Embryonic facial prominence (tissue), 1 donor: ENCODE results near the gene SP8.
"Not testable (repeated sequence)": the region's sequence is repeated elsewhere in the genome, so short reads cannot be mapped to it uniquely, and the experiment has no call there.

ENCODE experiments used
- DNase-seq: peaks from one replicate; pipeline ENCODE4 v3.0.0-alpha.2; 2016; ENCODE audit errors: extremely low spot score

SP8 gene

DNA sequence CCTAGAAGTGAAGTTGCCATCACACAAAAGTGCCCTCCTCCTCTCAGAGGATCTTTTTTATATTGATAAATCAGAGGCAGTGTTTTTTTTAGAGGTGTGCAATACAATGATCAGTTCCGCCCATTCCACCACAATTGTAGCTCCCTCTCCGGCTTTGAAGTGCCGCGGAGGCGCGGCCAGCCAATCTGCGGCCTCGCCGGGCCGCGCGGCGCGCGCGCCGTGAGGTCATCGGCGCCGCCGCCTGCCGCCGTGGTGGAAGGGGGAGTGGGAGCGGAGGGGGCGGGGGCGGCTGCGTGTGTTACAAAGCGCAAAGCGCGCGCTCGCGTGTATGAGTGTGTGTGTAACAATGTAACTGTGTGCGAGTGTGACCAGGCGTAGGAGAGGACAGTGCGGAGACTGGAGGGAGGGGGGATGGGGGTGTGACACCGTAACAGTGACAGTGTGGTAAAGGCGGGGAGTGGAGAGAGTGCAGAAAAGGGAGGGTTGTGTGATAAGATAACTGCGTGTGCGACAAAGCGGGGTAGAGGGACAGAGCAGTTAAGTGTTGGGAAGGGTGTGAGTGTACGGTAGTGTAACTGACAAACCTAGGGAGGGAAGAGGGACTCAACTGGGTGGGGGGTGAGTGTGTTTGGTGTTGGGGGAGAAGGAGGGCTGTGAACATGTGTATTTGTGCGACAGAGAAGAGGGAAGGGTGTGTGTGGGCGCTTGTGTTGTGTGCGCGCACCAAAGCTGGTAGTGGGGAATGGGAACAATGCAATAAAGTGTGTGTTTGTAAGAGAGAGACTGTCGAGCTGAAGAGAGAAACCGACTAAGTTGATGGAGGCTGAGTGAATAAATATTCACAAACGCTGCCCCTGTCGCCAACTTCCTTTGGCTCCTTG lies at the start of gene SP8:
TSS of gene SP8 (minus strand) at position 108 of the 881 bp plus-strand sequence. CDS start at position 20, 88 bp downstream.
- no peak for DNase-seq

DNA sequence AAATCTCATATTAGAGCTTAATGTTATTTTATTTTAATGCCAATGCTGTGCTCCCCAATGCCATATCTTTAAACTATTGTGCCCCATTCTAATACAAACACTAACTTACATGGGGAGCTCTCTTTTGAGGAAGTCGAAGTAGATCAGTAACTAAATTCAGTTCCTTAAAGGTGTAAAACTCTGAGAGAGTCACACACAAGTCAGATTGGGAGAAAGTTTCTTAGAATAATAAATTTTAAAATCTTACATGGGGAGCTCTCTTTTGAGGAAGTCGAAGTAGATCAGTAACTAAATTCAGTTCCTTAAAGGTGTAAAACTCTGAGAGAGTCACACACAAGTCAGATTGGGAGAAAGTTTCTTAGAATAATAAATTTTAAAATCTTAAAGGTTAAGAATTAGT lies 49.7 kb upstream of the SP8 start:
- not testable (repeated sequence) for DNase-seq

DNA sequence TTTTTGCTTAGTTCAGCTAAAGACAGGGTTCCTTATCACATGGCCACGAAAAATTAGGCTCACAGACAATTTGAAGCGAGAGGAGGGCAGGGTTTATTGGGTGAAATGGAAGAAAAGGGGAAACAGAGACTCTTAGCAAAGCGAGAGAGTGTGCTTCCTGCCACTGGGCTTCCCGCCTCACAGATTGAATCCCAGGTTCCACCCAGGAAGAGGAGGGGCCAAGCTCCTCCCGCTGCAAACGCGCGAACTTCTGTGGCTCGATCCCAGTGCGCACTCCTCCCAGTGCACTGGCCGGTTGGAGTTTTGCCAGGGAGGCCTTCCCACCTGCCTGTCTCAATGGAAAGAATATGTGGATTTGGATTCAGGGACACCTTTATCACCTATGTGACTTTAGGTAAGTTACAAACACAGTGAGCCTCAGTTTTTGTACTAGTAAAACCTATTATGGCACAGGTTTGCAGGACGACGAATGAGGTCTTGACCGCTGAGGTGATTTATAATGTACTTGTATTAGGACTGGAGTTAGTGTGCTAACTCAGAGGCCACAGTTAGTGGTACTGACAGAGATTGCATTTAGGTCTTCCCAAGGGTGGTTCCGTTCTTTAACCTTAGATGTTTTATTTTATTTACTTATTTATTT lies 48.5 kb upstream of the SP8 start:
- no peak for DNase-seq

DNA sequence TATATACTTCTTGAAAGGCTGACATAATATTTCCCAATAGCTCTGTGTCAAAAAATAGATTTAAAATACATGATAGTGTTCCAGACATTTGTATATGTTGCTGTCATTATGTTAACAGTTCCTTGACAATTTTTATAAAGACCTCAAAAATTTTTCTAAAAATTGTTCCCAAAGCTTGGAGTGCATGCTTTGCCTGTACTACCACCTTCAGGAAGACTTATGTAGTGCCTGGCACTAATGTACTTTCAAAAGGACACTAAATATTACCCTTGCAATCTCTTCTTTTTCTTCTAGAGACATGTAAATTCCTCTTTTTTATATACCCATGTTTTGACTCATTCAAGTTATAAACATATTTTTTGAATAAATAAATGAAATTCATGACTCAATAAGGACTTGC lies 48.0 kb upstream of the SP8 start:
- DNase-seq, result no peak

DNA sequence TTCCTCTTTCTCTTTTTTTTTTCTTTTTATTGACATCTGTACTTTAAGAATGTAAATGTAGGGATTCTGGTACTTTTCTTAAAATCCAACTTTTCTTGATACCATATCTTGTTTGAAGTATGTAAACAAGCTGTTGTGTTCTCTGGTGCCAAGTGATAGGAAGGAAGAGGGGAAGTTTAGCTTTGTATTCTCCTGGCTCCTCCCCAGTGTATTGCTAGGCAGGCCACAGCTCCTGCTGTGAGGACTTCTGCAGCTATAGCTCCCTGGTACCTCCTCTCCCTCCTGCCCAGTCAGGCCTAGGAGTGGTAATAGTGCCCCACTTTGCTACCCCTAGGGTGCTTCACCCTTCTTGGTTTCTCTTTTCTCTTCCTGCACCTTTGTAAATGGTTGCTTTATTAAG lies 45.3 kb upstream of the SP8 start:
- DNase-seq, result no peak

DNA sequence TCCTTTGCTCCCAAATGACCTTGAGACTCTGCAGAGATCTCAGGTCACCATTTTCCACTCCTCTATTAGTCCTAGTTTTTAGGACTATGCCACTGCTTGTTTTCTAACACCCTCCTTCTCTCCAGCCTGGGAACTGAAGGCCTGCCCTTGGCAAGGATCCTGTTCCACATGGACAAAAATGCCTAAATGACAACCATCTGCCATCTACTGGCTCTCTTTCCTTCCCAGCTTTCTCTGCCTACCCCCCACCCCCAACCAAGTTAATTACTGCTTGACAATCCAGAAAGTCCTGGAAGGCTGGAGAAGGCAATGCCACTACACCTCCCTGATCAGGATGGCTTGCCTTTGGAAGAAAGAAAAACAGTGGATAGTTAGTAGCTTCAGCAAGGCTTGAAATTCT lies 44.8 kb upstream of the SP8 start:
- no peak for DNase-seq

DNA sequence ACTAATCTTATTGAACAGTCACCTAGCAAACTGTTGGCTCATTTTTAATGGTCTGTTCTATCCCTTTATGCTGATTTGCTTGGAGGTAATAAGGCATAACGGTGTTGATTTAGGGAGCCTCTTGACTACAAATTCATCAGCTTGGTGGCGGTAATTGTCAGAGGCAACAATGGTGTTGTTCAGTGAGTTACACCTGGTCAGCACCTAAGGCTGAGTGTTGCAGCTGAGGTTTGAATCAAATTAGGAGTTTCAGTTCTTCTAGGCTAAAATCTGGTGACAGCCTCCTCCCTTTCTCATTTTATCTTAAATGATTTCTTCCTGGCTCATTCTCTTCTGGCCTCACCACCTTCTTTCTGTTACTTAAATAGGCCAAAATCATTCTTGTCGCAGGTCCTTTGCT lies 42.3 kb upstream of the SP8 start:
- no peak for DNase-seq

DNA sequence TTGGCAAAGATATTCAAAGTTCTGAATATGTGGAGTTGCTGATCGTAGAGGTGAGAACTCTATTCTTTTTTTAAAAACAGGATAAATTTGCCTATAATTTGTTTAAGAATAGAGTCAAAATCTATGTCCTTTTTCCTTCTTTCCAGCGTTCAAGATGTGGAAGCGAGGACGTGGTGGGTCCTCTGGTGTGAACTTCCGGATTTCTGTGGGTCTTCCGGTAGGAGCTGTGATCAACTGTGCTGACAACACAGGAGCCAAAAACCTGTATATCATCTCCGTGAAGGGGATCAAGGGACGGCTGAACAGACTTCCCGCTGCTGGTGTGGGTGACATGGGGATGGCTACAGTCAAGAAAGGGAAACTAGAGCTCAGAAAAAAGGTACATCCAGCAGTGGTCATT lies 40.5 kb upstream of the SP8 start:
- no peak for DNase-seq

DNA sequence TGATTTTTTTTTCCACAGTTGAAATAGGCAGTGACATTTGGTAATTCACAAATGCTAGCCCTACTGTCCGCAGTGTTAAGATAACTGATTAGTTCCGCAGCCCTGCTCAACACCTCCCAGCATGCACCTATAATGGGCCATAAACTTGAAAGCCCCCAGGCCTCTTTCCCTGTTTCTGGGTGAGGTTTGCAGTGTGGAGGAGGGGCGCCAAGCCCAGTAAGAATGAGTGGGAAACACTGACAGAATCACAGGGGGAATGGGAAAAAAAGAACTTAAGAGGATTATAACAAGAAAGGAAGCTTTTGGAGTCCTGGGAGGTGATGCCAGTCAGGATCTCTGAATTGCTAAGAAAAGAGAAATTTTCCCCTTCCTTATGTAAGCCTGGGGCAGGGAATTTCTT lies 39.6 kb upstream of the SP8 start:
- no peak for DNase-seq

DNA sequence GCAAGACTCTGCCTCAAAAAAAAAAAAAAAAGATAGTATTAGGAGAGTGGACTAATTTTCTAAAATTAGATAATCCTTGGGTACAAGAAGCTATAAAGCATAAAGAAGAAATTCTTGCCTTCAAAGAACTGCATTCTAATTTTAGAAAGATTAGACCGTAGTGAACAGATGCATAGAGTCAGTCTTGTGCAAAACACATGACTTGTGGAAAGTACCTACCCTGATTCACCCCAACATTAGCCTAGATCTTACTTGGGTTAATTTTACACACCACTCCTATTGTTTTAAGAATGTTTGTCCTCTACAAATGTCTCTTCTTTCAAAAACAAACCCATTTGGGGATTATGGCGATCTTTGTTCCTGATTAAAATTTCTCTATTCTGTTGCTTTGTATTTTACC lies 38.9 kb upstream of the SP8 start:
- DNase-seq, result no peak

DNA sequence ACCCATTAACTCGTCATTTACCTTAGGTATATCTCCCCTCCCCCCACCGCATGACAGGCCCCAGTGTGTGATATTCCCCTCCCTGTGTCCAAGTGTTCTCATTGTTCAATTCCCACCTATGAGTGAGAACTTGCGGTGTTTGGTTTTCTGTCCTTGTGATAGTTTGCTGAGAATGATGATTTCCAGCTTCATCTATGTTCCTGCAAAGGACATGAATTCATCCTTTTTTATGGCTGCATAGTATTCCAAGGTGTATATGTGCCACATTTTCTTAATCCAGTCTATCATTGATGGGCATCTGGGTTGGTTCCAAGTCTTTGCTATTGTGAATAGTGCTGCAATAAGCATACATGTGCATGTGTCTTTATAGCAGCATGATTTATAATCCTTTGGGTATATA lies 34.7 kb upstream of the SP8 start:
- not testable (repeated sequence) for DNase-seq

DNA sequence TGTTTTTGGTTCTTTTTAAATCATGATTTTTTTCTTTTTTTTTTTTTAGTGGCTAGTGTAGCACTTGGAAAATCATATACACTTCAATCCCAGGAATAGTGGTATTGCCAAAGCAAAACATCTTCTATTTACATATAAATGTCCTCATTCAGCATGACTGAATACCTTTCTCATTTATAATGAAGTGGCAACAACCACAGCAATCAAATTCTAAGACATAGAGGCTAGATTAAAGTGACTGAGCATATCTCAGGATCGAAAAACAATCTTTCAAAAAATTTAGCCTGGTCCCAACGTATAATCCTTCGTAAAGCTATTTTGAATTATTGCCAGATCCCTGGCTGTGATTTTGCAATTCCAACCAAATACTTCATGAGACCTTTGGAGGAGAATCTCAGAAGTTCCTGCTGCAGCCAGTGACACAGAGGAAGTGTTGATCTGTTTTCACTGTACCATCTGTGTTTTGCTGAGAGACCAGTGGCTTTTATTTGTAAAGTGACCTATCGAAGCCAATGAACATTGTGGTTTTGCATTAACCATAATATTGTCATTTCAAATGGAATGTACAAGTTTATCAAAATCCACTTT lies 29.8 kb upstream of the SP8 start:
- no peak for DNase-seq

DNA sequence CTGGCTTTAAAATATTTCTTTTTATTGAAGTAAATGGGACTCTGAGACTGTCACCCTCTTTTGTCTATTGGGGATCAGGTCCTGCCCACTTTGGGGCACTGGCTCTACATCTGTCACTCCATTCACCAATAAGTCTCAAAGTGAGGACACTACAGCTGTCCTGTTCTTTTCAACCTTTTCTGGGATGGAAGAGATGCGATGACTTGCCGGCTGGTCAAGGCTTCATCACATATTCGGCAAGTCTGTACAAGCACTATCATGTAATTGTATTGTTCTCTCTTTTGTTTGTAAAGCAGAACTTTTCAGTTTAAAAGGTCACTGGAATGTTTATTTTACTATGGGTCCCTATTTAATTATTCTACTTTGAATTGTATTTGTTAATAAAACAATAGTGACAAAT lies 17.7 kb upstream of the SP8 start:
- DNase-seq, result no peak

DNA sequence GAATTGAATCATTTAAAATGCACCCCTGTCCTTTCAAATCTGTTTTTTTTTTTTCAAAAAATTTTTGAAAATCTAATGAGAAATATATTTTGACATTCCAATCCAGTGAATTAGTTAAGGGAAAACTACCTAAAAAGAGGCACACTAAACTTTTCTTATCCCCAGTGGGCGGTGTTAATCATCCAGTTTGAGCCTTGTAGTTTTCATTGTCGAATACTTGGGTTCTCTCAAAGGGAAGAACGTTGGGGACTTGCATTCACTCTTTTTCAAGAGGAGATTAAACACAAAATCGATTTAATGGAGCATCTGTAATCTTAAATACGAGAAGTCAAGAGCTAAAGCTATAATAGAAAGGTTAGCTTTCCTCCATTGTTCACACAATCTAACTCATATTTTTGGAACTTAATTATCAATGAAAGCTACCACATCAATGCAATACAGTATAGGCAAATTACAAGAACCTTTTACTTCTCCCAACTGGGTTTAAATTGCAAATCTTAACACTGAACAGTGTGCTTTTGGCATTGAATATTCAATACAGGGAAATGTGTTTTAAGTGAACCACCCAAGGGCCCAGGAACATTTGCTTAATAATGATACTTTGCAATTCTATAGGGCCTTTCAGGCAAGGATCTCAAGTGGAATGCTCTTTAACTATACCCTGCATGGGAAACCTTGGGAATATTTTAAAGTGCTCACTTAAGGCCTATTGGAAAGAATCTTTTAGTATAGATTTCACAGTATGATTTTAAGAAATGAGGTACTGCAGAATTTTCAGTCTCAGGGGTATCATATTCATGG lies 13.1 kb upstream of the SP8 start:
- no peak for DNase-seq

DNA sequence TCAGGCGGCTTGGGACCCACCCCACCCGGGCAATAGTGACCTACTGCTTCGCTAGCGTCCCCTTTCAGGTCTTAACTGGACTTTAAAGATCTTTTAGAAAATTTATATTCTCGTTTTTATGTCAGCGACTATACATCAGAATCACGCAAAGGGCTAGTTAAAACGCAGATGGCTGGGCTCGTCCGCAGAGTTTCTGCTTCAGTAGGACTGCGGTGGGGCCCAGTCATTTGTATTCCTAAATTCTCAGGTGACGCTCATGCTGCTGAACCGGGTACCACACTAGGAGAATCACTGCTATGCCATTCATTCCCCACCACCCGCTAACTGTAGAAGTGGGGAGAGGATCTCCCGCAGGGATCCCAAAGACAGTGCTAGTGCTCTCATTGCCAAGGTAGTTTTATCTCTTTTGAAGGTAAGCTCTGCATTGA lies 12.0 kb upstream of the SP8 start:
- DNase-seq, result no peak

DNA sequence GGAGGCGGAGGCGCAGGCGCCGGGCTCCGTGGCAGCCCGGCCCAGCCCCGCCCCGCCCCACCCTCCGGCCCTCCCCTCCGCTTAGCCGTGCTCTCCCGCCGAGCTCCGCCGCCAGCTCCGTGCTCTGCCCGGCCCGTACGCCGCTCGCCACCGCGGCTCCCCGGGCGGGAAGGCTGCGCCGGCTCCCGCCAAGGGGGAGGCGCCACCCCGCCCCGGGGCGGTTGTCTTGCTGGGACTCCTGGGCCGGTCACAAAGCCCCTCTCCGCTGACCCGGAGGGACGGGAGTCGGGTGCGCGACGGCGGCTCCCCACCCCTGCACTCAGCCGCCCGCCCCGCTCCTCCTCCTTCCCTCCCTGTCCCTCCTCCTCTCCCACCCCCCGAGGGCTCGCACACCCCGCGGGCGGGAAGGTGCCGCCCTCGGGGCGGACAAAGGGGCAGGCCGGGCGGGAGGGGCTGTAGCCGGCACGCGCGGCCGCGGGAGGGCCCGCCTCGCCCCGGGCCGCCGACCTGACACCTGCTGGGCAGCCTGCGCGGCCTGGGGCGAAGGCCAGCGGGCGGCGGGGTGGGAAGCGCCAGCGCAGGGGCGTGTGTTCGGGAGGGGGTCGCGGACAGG lies 11.5 kb upstream of the SP8 start:
- no peak for DNase-seq

DNA sequence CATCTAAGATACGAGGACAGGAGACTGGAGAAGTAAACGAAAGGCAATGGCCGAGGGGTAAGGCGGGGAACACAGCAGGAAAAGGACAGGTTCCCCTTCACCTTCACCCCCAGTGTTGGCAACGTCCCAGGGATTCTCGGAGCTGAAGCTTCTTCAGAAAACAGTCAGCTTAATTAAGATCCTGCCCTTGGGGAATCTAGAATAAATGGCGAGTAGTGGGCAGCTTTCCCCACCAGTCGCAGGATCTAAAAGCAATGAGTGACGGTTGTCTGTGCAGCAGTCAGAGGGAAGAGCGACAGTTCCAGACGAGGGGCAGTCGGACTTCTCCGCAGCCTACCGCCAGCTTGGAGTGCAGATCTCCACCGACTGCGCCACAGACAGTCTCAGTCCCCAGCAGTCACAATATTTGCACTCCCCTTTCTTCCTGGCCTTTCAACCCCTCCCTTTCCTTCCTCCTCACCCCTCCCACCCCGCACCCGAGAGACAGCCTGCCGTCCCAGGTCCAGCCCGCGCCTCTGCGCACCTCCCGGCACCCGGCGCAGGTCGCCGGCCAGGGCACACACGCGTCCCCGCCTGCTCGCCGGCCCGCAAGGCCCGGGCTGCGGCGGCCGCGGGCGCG lies 10.9 kb upstream of the SP8 start:
- DNase-seq, result no peak

DNA sequence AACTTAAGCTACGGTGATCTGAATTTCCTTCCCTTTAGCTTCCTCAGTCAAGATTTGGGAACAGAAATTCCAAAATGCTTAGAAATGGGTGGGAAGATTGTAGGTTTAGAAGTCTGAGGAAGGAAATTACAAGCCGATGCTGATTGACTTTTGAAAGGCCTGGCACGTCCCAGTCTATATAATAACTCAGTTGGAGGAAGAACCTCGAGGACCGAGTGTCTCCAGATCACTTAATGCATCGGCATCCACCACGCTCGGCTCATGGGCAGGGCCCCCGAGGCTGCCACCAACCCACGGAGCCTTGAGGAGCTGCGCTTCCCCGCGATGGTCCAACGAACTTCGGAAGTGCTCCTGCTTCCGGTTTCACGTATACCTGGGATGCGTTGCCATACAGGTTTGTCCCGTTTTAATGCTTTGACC lies 10.4 kb upstream of the SP8 start:
- DNase-seq, result no peak

DNA sequence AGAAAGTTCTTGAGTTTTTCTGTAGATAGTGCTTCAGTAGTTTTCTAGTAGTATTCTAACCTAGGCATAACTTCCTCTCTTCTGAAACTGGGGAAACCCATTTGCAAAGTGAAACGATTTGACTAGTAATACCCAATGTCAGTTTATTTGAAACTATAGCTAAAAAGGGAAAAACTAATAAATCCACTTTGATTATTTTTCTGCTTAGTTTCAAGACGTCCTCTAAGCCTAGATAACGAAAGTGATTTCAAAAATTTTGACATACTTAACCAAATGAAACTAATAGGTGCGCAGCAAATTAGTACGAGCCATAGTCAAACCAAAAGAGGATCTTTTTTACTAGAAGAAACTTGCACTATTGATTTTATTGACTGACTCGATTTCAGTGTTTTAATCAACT lies 9.8 kb upstream of the SP8 start:
- no peak for DNase-seq

DNA sequence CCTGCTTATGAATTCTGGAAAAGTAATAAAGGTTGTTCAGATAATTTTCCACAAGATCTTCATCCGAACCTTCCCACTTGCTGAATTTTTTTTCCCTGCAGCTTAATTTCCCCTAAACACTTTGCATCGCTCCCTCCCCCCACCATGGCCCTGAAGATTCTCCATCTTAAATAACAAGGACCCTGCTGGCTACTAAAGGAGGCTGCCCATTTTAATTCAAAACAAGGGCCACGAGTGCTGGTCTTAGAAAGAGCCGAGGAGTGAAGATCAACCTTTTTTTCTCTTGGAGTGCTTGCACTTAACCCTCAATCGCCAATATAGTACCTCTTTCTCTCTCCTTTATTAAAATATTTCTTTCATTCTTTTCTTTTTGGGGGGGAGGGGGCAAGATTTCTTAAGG lies 9.2 kb upstream of the SP8 start:
- no peak for DNase-seq

DNA sequence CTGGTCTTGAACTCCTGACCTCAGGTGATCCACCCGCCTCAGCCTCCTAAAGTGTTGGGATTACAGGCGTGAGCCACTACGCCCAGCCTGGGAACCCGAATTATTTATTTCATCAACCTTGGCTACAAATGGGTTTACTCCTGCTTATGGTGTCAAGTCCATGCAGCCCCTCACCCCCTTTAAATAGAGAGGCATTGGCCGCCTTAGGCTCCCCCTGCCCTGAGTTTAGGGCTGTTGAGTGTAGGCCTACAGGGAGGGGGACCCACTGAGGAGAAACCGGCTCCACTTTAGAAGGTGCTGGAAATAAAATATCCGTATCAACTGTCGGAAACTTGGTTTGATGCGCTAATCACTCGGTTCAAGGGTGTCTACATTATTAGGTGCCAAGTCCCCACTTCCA lies 8.7 kb upstream of the SP8 start:
- DNase-seq, result no peak
